OCI-LY1 (cell line): ENCODE data around the gene MFN1.

Experiments used
- CTCF ChIP-seq: fragments of 200-600 bp; sonication (generic), shearing (Covaris generic); IDR thresholded peaks from 2 replicates; pipeline ENCODE4 v1.5.1; 2017; ENCODE audit warnings: mild to moderate bottlenecking, antibody characterized with exemption, low read length, moderate library complexity, mixed read lengths
- EZH2 ChIP-seq: fragments of 200-600 bp; sonication (generic), shearing (Covaris generic); IDR thresholded peaks from 2 replicates; pipeline ENCODE4 v1.8.0; 2017; ENCODE audit warnings: borderline replicate concordance, mixed run types, mild to moderate bottlenecking, antibody characterized with exemption, low read length, moderate library complexity, mixed read lengths

GRCh38 chr3:179391906-179392305 lies 44.4 kb downstream of the MFN1 start:
- TF ChIP-seq CTCF, result no peak
- TF ChIP-seq EZH2, result no peak
